ENCODE results near the gene FAR2.

The FAR2 gene

DNA sequence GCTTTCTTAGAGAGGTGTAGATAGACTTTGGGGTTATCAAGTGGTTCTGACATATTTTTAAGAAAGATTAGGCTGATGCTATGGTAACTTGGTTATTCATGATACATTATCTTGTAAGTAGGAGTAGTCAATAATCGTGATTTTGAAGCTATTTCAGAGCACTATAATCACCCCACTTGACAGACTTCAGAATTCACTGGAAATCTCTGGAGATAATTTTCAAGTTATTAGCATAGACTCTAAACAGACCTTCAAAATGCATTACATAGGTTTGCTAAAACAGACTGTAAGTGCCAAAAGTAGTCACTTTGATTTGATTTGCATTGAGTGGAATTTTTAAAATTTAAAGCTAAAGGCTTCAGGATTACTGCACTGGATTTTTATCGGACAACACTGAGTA is 157.6 kb downstream of the FAR2 start:
- DNase-seq = no peak
- TF ChIP-seq, protein P1, sequence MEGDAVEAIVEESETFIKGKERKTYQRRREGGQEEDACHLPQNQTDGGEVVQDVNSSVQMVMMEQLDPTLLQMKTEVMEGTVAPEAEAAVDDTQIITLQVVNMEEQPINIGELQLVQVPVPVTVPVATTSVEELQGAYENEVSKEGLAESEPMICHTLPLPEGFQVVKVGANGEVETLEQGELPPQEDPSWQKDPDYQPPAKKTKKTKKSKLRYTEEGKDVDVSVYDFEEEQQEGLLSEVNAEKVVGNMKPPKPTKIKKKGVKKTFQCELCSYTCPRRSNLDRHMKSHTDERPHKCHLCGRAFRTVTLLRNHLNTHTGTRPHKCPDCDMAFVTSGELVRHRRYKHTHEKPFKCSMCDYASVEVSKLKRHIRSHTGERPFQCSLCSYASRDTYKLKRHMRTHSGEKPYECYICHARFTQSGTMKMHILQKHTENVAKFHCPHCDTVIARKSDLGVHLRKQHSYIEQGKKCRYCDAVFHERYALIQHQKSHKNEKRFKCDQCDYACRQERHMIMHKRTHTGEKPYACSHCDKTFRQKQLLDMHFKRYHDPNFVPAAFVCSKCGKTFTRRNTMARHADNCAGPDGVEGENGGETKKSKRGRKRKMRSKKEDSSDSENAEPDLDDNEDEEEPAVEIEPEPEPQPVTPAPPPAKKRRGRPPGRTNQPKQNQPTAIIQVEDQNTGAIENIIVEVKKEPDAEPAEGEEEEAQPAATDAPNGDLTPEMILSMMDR (IDR thresholded peaks at IDR 0.05; ENCODE audit: low read depth, low read length) = no peak
- Histone ChIP-seq H3K9me3 (no peaks in the 10 kb centered on the region), H3K36me3 (0 out of 2 replicates have a peak, but pooled peaks cover 2% of the 10 kb centered on the region), H3K4me1 (peaks cover 4% of the 10 kb centered on the region; the same call in 1 of the 2 replicates), H3K27me3 (no peaks in the 10 kb centered on the region), H3K4me3 (ENCODE audit: low read depth, low read length) (no peak overlapping the region)

DNA sequence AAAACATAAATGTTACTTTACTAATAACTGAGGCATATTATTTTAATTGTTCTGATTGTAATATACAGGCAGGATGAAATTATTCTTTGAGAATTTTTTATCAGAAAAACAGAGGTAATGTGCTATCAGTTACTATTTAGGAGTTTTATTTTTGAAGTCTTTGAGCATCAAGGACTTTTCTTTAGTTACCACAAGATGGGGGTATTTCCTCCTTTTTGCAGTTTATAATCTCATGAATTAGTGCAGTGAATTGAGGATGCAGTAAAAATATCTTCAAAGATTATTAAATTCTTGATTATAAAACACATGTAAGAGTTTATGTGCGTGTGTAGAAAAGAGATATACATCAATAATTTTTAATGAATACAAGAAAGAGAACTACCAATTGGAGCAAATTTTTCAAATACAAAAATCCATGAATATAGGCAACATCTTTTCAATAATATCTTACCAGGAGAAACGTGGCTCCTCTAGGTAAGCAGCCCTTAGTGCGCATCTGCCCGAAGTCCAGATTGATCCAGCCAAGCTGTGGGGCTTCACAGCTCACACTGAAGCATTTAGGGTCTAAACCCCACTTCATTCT is 160.3 kb downstream of the FAR2 start:
- TF ChIP-seq, protein P1 (IDR thresholded peaks at IDR 0.05; ENCODE audit: low read depth, low read length) = peak; percentile 43
- Histone ChIP-seq H3K9me3 (no peaks in the 10 kb centered on the region), H3K27me3 (no peaks in the 10 kb centered on the region), H3K4me3 (ENCODE audit: low read depth, low read length) (no peak overlapping the region), H3K4me1 (no peaks in the 10 kb centered on the region), H3K36me3 (0 out of 2 replicates have a peak, but pooled peaks cover 2% of the 10 kb centered on the region)
- DNase-seq = no peak

- Histone ChIP-seq H3K27me3 (no peaks in the 10 kb centered on the region), H3K36me3 (0 out of 2 replicates have a peak, but pooled peaks cover 2% of the 10 kb centered on the region), H3K4me3 (ENCODE audit: low read depth, low read length) (no peak overlapping the region), H3K4me1 (peaks cover 12% of the 10 kb centered on the region), H3K9me3 (no peaks in the 10 kb centered on the region)
- DNase-seq = no peak
- TF ChIP-seq, protein P1 (IDR thresholded peaks at IDR 0.05; ENCODE audit: low read depth, low read length) = no peak
These were observed 161.8 kb downstream of the FAR2 start for GRCh38 chr12:29310899-29311298.

- TF ChIP-seq, protein P1 (IDR thresholded peaks at IDR 0.05; ENCODE audit: low read depth, low read length) = no peak
- H3K27me3 ChIP-seq = no peaks in the 10 kb centered on the region
- no peak for DNase-seq
- H3K4me3 ChIP-seq (ENCODE audit: low read depth, low read length) = no peak overlapping the region
- H3K36me3 ChIP-seq = 0 out of 2 replicates have a peak, but pooled peaks cover 2% of the 10 kb centered on the region
- H3K9me3 ChIP-seq = no peaks in the 10 kb centered on the region
- peaks cover 19% of the 10 kb centered on the region for H3K4me1 ChIP-seq
These were observed 165.3 kb downstream of the FAR2 start for GRCh38 chr12:29314416-29314815.

GRCh38 chr12:29316752-29317151 is 167.7 kb downstream of the FAR2 start:
- no peak for DNase-seq
- no peak overlapping the region for H3K4me3 ChIP-seq (ENCODE audit: low read depth, low read length)

More at GRCh38 chr12:29316752-29317151, 167.7 kb downstream of the FAR2 start:
- Histone ChIP-seq H3K4me1 (peaks cover 19% of the 10 kb centered on the region), H3K27me3 (no peaks in the 10 kb centered on the region), H3K36me3 (no peaks in the 10 kb centered on the region), H3K9me3 (no peaks in the 10 kb centered on the region)
- TF ChIP-seq, protein P1 (IDR thresholded peaks at IDR 0.05; ENCODE audit: low read depth, low read length) = no peak
